Activated CD4-positive, alpha-beta T cell treated with anti-CD3 and anti-CD28 coated beads, Interleukin-2, amount 50 U/mL, for 16 hours (primary cell): ENCODE data around the gene EN1.

Experiments
- DNase-seq: peaks from one replicate; pipeline ENCODE4 v3.0.0-alpha.2; 2020

Gene EN1

DNA sequence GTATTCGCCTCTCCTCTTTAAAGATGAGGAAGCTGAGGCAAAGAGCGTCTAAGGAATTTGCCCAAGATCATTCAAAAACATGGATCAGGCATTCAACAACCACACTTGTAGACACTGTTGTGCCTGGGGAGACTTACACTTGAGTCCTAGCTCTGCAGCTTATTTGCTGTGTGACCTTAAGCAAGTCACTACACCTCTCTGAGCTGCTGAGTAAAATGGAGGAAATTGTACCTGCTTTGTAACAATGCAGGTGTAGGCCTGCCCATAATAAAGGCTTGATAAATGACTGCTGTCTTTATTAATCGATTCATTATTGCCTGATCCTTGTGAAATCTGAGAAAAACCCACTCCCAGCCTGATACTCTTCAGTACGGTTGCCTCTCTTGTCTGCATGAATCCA is 30.8 kb downstream of the EN1 start:
- DNase-seq: no peak

DNA sequence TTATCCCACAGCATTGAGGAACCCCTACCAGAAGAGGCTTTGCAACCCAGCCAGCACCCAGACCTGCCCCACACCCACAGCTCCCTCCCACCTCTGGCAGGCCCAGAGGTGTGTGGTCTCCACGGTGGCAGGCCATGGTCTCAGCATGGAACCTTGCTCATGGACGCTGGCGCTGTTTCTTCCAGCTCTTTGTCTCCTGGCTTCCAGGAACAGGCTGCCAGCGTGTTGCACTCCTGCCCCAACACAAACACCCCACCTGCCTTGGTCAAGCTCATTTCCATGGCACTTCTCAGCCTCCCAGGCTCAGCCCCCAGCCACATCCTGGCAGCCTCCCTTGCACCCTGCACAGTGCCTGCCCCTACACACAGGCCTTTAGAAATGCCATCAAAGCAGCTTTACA is 31.7 kb downstream of the EN1 start:
- DNase-seq: no peak

DNA sequence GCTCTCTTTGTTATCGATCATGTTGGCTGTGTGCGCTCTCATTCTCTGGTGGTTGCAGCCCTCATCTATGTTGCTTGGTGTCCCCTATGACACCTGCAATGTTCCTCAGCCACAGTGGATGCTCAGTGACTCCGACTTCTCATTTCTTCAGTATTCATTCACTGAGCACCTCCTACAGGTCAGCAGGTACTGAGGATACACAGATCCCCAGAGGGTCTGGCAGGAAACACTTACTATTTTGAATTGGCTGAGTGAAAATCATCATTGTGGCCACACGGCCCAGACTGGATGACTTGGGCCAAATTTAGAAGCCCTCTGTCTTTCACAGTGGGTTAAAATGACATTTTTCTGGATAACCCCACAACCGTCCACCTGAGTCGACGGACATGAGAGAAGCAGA is 32.1 kb downstream of the EN1 start:
- DNase-seq: no peak

DNA sequence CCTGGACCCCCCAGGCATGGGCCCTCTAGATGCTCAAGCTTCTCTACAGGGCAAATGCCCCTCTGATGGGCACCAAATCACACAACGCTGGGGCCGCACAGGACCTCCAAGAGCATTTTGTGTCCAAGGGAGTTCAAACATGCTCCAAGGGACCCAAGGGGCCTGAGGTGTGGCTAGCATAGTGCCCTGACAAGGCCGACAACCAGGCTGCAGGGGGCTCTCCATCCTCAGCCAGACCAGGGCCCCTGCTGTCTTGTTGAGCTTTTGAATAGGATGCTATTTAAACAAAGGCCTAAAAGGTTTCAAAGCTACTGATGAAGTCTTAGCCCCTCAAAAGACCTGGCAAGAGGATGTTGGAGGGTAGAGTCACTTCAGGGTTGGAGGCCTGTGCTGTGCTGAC is 33.1 kb downstream of the EN1 start:
- DNase-seq: no peak

DNA sequence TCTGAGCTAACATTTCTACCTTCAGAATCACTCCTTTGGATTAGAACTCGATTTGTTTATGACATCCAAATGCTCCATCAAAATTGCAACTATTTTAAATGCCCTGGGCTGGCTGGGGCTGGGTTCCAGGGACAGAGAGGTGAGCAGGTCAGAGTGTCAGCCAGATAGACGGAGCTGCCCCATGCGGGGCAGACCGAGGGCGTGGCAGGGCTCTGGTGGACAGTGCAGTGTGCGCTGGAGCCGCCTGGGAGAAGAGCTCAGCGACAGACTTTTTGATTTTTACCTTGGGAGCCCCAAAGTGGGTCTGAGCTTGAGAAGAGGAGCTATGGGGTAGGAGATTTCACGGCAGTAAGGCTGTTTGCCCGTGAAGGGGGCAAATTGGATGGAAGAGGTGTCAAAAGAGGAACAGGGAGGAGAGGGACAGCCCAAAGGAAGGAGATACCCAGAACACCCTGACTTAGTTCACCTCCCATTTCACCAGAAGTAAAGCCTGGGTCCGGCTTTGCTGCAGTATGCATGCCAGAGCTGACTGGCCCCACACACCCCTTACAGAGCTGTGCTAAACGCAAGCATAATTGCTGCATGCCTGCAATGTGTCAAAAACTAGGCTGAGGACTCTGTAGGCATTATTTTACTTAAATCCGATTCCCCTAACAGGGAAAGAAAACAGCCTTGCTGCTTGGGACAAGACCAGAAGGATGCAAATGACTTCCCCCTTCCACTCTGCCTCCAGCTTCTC is 33.7 kb downstream of the EN1 start:
- DNase-seq: no peak

DNA sequence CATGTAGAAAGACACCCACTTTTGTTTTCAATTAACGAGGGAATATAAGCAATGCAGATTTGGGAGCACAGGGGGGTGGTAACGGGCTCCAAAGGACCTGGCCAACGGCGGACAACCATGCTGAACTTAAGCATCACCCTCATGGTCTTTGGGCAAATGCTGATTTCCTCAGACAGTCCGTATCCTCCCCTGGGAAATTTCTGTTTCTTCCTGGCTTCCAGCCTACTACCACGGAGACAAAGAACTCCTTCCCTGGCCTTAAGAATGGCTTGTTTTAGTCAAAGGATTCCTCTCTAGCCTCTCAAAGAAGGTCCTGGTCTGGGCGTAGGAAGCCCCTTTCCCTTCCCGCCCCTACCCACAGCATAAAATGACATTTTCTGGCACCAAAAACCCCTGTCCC is 34.3 kb downstream of the EN1 start:
- no peak for DNase-seq

DNA sequence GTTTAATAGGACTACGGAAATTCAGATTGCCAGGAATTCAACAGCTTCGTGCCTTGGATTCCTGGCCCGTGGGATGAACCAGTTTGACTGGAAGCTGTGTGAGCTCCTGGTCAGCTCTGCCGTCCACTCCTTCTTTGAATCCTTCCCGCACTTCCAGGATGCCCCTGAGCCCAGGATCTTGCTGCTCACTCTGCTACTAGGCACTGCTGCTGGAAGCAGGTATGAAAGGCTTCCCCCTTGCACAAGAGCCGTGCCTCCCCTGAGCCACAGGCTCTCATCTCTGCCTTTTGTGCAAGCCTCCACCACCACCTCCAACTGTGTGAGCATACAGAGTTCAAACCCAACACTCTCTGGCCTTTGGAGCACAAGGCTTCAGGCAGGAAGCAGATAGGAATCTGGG is 34.9 kb downstream of the EN1 start:
- DNase-seq: no peak

DNA sequence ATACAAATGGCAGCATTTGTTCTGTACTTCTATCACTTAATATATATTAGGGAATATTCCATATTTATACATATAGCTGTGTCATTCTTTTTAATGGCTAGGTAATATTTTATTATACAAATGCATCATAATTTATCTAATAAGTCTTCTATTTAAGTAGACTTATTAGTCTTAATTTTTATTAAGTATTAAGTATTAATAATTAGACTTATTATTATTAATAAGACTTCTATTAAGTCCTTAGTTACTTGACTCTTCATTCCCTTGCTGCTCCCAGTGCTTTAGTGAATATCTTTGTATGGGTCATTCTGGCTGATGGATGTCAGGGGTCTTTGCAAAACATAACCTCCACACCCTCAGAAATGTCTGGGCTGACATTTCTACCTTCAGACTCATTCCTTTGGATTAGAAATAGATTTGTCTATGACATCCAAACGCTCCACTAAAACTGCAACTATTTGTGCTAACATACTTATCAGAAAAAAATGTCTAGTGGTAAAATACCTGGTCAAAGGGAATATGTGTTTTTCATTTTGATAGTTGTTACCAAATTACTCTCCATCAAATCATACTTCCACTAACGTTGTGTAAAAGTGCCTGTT is 35.8 kb downstream of the EN1 start:
- no peak for DNase-seq

DNA sequence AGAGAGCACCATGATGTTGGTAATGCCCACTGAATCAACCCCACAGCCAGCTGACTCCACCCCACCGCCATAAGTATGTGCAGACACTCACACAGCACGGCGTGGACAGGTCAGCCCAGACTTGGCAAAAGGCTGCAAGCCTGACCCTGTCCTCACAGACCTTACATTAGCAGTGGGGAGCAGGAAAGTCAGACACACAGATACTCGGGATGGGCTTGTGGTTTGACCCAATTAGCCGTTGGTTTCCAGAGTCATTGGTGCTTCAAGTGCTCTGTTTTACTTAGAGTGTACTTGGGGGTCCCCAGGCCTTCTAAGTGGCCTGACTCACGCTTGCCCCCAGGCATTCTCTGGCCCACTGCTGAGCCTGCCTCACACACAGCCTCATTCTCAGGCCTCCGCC is 36.7 kb downstream of the EN1 start:
- no peak for DNase-seq

DNA sequence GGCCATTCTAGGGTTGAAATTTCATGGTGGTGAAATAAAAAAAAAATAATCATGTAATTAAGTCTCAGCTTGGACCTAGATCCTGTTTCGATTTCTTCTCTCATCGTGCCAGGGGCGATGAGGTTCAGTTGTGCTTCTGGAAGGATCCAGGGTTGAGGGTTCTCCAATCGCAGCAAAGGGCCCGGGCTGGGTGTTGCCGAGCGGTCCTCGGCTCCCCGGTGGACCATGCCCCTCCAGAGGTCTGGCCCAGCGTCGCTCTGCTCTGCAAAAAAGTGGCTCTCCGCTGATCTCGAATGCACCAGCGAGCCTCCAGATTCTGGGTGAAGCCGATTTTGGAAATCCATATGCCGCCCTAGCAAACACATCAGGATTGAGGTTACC is 39.0 kb downstream of the EN1 start:
- DNase-seq: no peak

DNA sequence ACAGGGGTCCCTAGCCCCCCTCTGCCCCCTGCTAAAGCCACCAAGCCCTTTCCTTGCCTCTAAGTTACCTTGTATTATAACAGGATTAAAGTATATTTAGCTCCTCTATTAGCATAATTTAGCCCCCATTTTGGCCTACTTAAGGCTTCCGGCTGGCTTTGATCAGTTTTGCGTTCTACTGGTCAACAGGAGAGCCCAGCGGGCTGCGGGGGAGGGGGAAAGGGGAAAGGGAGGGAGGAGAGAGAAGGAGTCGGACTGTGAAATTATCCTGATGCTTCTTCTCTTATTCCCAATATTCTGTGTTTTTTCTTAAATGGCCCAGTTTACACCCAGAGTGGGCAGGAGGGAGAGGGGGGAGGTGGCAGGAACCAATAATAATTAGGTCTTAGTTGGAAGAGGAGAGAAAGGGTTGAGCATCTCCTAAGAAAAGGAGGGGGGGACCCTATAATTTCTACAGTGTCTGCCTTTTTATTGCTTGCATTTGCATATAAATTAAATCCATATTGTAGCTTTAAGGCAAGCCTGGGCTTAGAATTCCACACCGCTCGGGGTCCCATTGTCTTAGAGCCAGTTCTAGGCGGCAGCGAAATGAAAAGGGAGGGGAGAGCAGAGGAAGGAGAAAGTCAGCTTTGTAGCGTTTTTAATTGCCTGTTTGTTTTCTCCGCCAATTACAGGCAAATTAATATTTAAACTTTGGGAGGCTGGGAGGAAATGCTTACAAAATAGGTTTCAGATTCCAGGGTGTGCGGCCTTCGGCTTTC is 39.6 kb downstream of the EN1 start:
- DNase-seq: no peak

DNA sequence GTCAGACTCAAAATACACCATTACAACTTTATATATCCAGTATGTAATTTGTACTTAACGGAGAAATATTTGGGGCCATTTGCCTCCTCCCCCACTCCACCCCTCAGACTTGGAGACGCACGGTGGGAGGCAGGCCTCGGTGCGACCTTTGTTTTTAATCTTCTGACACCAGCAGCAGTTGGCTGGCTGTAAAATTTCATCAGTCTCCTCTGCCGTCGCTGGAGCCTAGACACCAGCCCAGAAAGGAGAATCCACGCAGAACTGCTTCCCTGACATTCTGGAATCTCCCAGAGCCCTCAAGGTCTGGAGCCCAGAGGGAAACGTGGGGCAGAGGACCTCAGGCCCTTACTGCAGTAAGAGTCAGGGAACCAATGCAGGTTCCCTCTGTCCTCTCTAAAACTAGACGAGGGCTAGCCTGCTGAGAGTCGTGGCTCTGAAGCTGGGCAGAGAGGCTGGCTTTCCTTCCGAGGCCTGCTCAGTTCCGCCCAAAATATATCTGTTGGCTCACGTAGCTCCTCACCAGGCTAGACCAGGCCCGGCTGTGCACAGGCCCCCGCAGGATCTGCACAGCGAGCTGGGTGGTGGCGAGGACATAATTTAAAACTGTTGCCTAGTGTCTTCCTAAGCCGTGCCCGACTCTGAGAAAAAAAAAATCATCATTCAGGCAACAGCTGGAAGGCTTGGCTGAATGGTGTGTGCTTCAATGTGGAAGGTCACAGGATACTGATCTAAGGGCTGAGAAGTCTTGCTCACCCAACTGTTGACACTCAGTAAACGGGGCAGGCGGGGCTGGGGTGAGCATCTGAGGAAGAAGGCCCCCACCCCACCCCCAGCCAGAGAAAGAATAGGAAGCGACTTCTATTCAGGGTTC is 40.4 kb downstream of the EN1 start:
- no peak for DNase-seq

DNA sequence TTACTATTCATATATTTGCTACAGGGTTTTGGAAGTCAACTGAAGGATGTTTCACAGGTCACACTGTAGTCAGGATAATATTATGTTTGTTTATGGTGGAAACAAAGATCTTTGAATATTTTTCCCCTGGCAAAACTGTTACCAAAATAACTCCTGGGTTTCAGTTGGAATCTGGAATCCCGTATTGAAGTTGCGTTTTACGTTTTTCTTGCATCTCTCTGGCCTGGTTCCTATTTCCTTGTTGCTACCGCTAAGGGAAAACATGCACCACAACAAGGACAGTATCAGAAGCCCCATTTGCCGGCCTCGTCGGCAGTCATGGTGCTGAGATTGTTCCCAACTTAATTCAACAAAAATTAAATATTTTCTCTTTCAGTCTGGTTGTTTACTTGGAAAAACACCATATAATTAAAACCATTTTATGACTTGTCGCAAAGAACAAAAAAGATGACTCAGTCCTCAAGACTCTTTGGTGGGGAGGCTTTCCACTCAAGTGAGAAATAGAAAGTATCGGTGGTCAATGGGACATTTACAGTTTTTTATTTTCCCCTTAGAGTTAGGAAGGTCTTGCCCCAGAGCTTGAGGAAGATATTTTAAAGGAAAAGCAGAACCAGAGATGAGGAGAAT is 42.3 kb downstream of the EN1 start:
- DNase-seq: no peak

DNA sequence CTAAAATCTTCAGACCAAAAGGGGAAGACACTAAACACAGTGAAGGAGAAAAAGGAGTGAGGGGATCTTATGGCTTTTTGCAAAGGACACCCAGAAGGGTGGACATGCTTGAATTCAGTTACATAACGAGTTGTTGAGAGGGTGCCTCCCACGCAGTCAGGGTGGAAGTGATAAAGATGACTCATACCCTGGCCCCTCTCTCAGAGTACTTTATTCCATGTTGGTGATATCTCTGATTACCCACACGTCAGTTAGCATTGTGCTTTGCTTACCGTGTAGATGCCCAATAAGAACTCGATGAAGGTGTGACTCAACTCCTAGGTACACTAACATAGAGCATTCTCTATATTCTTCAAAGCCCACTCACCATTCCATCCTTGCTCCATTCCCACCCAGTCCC is 44.4 kb downstream of the EN1 start:
- DNase-seq: no peak

DNA sequence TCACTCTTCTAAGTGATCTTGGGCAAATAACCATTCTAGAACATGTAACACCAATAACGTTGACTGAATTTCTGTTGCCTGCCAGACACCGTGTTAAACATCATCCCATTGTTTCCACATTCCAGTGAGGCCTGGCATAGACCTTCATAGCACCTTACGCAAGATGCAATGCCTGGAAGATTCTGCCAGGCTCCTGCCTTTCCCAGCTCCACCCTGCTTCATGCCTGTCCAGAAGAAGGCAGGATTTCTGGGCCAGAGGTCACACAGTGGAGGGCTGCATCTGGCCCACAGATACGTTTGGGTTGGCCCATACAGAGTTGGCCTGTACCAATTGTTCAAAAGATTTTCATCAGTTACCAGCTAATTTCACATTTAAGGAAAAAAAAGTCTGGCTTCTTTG is 46.3 kb downstream of the EN1 start:
- DNase-seq: no peak

DNA sequence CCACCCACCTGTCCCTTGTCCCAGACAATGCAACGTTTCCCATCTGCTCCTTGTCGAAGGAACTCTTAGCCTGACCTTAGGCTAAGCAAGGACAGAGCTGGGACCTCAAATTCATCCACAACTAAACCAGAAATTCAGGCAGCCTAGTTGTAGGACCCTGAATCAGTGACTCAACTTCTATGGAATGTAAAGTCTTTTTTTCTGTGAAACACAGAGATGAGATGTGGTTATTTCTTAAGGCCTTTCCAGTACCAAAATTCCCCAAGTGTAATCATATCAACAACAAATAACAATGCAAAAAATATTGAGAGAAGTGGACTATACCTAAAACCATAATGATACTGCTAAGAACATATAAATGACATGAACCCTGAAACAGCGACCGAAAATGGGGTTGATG is 46.7 kb downstream of the EN1 start:
- no peak for DNase-seq

DNA sequence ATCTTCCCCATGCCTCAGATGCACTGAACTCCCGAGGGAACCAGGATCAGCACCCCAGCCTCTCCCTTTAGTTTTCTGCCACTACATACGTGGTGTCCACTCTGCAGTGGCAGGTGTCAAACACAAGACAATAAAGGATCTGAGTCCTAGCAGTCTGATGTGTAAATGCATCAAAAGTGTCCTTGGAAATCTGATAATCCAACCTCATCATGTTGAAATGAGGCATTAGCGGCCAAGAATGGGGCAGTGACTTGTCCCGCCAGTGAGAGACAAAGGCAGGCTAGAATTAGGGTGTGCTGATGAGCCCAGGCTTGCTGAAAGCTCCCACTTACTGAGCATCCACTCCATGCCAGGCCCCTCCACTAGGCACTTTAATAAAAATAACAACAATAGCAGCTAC is 52.9 kb downstream of the EN1 start:
- no peak for DNase-seq
